ENCODE results near the gene KLF6.
"Not testable (repeated sequence)": the region's sequence is repeated elsewhere in the genome, so short reads cannot be mapped to it uniquely, and the experiment has no call there.

KLF6 gene

DNA sequence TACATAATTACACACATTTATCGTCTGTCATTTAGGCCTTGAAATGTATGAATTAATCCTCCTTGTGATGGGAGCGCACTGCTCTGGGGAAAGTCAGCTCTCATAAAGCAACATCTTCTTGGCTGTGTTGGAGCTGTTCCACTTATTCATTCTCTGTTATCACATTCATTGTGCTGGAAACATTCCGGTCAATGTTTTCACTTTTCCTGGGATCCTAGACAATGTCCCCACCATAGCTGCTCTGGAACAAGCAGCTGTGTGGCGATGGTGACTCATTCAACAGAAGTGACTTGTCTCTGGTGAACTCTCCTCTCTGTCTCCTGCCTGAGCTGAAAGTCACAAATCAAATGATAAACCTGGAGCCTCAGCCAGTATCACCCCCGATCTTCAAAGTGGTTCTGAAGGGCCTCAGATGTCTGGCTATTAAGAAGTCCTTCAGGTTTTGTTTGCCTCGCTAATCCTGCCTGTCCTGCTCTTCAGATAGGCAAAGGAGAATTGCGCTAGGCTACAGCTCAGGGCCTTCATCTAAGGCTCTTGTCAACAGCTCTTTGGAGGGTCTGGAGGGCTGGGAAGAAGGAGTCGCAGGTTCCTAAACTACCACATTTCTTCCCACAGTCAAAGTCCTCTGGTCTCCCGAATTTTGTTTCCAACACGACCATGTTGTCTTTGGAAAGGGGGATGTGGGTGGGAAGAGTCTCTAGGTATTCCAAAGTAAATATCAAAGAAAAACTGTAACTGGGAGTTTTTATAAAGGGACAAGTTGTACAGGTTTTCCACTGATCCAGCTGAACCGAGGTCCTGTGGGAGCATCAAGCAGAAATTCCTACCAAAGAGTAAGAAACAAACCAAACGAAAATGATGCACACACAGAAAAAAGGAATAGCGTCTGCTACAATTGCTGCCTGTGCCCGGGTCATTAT lies 29.3 kb downstream of the KLF6 start:
- peak; percentile 64 for DNase-seq

GRCh38 chr10:3754727-3755439 lies 30.1 kb downstream of the KLF6 start:
- DNase-seq: peak; percentile 86

- DNase-seq: peak; percentile 33
Measured at GRCh38 chr10:3750854-3751253, 34.2 kb downstream of the KLF6 start.

DNA sequence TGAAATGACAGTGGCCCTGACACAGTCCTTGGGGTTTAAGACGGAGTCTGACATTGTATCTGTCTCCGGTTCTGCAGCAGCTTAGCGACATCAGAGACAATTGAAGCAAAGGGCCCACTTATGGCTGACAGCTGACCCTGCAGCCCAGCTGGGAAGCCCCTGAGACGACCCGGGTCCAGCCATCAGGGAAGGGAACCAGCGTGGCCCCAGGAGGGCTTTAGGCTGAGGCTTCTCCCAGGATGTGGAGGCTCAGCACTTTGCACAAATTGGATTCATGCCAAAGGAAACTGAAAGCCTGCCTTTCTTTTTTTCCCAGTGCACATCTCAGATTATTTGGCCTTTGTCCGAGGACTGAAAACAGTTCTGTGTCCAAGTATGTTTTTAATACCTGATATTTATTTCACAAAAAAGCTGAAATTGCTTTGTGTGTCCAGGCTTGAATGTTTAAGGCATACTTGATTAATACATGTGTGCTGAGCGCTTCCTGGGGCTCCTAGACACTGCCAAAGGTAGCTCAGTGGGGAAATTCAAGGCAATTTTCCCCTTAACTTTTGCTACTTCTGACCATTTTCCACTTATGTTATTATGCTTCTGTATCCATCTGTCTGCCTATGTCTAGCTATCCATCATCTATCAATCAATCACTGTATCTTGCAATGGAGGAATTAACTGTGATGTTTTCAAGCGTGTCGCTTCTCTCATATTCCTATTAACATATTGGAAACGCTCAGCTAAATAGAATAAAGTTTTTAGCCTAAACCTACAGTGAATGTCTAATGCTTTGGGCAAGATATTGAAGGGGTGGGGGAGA lies 34.8 kb downstream of the KLF6 start:
- DNase-seq: peak; percentile 64

DNA sequence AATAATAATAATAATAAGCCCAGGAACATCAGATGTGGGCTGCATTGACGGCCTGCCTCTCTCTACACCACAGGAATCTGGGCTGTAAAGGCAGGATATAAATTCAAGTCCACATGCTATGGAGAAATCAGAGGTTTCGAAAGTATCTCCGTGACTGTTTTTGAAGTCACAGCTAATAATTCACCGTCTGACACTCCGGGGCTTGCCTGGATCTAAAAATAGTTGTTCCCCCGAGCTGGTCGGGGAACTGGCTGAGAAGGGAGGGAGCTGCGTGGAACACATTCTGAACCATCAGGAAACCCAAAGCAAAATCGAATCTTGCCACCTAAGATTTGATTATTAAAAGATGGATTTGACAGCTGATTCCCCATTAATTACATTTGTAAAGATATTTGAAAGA lies 35.4 kb downstream of the KLF6 start:
- peak; percentile 96 for DNase-seq

DNA sequence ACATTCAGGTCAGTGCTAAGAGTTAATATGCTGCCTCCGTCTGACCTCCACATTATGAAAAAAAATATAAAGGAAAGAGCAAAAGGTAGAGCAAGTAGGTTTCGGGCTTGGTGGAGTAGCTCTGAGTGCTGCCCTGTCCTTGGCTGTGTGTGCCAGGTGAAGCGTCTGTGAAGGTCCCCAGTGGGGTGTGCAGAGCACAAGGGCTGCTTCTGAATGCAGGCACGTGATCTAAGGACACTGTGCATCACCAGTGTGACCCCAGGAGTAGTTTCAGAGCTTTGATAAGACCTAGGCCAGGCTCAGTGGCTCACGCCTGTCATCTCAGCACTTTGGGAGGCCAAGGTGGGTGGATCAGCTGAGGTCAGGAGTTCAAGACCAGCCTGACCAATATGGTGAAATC lies 36.0 kb downstream of the KLF6 start:
- DNase-seq: no peak

DNA sequence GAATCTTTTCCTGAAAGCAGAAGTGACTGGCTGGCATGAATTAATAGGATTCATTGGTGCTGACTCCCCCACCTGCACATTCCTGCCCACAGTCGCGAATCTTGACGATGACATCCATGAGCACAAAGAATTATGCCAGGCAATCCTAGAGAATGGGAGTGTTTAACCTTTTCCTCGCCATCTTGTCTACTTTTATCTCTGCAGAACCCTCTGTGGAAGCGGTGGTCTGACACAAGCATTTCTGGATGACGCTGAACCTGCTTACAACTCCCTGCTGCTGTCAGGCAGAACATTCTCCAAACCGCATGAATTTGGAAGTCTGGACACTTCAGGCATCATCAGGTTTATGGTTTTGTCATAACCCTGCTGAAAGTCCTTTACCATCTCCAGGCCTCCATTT lies 36.5 kb downstream of the KLF6 start:
- peak; percentile 39 for DNase-seq

DNA sequence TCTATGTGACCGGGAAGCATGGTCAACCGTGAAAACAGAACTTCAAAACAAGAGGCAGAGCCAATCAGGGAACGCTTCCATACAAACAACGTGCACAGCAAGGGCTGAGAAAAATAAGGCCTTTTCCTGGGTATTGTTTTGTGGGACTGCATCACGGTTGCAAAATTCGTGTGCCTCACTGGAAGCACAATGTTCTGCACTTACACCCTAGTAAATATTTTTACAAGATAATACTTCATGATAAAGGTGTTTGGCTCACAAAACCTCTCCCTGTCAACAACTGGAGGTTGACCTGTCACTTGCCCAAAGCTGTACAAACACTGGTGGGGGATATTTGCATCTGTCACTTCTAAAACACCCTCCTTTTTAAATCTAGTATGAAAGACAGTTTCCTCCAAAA lies 37.0 kb downstream of the KLF6 start:
- no peak for DNase-seq

DNA sequence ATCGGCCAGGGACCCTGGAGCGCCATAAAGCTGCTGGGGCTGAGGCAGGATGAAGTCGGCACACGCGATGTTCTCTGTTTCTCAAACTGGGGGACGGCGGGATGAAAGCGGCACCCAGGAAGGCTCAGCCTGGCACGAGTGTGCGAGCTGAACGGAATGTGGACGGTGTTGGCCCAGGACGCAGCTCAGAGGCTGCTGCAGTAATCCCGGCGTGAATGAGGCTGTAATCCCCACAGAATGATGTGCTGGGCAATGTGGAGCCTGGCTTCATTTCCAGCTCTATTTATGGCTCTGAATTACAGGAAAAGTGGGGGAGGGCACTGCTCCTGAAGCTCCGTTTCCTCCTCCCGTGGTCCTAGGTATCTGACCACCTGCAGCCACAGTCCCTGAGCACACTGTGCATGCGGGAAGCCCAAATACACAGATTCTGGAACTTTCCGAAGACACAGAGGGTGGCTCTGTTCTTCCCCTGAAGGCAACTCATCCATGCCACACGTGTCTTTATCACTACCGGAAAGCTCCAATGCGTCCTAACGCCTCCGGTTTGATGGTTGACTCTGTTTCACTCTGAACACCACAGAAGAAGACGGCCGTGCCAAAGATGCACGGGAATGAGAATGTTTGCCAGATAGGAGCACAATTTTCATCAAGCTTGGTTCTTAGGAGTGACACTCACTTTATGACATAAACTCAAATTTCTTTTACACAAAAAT lies 37.6 kb downstream of the KLF6 start:
- no peak for DNase-seq

DNA sequence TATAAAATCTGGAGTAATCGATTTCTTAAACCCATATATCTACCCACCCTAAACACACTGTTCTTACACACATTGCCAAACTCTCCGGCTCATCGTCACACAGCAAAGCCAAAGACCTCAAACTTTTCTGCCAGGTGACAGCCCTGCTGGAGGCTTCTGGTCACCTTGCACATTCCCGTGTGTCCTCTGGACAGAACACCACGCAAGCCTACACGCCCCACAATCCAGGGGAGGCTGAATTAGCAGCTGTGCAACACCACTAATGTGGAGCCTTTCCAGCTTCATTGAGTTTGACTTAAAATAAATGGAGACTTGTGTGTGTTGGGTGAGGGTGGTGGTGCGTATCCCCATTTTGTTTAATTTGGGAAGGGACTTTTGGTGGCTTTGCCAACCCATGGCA lies 38.4 kb downstream of the KLF6 start:
- no peak for DNase-seq

GRCh38 chr10:3745521-3745920 lies 39.5 kb downstream of the KLF6 start:
- DNase-seq: no peak

GRCh38 chr10:3741688-3742461 lies 43.1 kb downstream of the KLF6 start:
- peak; percentile 28 for DNase-seq

DNA sequence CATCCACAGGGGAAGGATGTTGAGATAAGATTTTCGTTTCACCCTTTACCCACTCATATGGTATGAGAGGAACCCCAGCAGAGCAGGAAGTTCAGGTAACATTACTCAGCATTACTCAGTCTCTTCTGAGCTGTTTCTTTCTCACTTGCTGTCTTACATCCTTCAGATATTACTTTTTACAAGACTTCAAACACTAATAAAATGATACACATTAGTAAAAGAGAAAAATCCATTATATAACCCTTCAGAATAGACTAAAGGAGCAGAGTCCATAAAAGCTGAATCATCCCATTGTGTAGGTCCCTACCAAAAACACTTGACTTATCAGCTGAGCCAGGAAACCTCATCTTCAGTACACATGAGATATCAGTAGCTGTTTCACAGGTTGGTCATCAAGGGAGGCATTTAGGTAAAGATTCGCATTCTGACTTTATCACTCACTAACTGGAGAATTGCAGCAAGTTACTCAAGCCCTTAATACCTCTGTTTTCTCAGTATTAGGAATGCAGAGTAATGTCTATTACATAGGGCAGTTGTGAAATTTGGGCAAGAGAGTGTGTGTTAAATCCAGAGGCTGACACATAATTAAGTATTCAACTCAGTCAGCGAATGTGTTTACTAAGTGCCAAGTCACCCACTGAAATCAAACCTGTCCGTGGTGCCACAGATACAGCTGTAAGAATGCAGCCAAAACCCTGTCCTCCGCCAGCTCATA lies 44.7 kb downstream of the KLF6 start:
- DNase-seq: peak; percentile 47

GRCh38 chr10:3738855-3739350 lies 46.1 kb downstream of the KLF6 start:
- no peak for DNase-seq

- no peak for DNase-seq
Measured at GRCh38 chr10:3737864-3738263, 47.1 kb downstream of the KLF6 start.

DNA sequence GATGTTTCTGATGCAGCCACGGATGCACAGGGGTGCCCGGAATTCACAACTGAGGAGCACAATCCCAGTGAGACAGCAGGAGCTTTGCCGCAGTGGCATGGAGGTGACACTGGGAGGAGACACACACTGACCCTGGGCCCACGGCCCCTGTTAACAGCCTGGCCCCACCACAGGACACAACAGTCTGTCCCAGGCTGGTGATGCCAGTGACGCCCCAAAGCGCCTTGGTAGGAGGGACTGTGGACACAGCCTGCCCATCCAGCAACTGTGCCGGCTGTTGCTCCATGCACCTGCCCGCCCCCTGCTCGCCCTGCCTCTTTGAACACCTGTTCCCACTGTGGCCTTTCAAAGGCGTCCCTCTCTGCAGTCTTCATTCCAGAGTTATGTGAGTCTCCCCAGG lies 49.8 kb downstream of the KLF6 start:
- no peak for DNase-seq

- DNase-seq: no peak
Measured at GRCh38 chr10:3734111-3734510, 50.9 kb downstream of the KLF6 start.

- not testable (repeated sequence) for DNase-seq
Measured at GRCh38 chr10:3732183-3732582, 52.8 kb downstream of the KLF6 start.

GRCh38 chr10:3729397-3729976 lies 55.5 kb downstream of the KLF6 start:
- peak; percentile 35 for DNase-seq

- no peak for DNase-seq
Measured at GRCh38 chr10:3728563-3728962, 56.4 kb downstream of the KLF6 start.

- DNase-seq: peak; percentile 30
Measured at GRCh38 chr10:3727268-3727667, 57.7 kb downstream of the KLF6 start.

All from fibroblast of upper back skin (primary cell).